ENCODE measurements around the gene SNPH.
"Not testable (repeated sequence)": the region's sequence is repeated elsewhere in the genome, so short reads cannot be mapped to it uniquely, and the experiment has no call there.

SNPH gene

GRCh38 chr20:1240549-1240948, 25.5 kb upstream of the SNPH start:
- Histone ChIP-seq H3K4me1 (ENCODE audit: control insufficient read depth in 2 of 2, insufficient read depth in 2 of 2, low read length in 2 of 2) (no peaks in the 10 kb centered on the region), H3K27me3 (ENCODE audit: control insufficient read depth in 2 of 2, insufficient read depth in 2 of 2, low read length in 2 of 2) (no peaks in the 10 kb centered on the region), H3K36me3 (ENCODE audit: control insufficient read depth in 2 of 2, insufficient read depth in 2 of 2, low read length in 2 of 2) (no peaks in the 10 kb centered on the region), H3K9me3 (ENCODE audit: control insufficient read depth in 2 of 2, low read length in 2 of 2) (no peaks in the 10 kb centered on the region), H3K9ac (ENCODE audit: low read depth in 1 of 2, low read length in 2 of 2) (no peak overlapping the region), H3K4me3 (ENCODE audit: low read length in 2 of 2) (no peak overlapping the region), H3K27ac (ENCODE audit: low read depth in 2 of 2, low read length in 2 of 2) (no peak overlapping the region)

- Histone ChIP-seq H3K4me1 (ENCODE audit: control insufficient read depth in 2 of 2, insufficient read depth in 2 of 2, low read length in 2 of 2) (no peaks in the 10 kb centered on the region), H3K9ac (ENCODE audit: low read depth in 1 of 2, low read length in 2 of 2) (no peak overlapping the region), H3K36me3 (ENCODE audit: control insufficient read depth in 2 of 2, insufficient read depth in 2 of 2, low read length in 2 of 2) (no peaks in the 10 kb centered on the region), H3K4me3 (ENCODE audit: low read length in 2 of 2) (no peak overlapping the region), H3K9me3 (ENCODE audit: control insufficient read depth in 2 of 2, low read length in 2 of 2) (no peaks in the 10 kb centered on the region), H3K27me3 (ENCODE audit: control insufficient read depth in 2 of 2, insufficient read depth in 2 of 2, low read length in 2 of 2) (peaks cover 0 to 2% of the 10 kb centered on the region in 2 donors), H3K27ac (ENCODE audit: low read depth in 2 of 2, low read length in 2 of 2) (no peak overlapping the region)
These were observed 24.6 kb upstream of the SNPH start for GRCh38 chr20:1241456-1241855.

GRCh38 chr20:1242099-1242498, 24.0 kb upstream of the SNPH start:
- no peaks in the 10 kb centered on the region for H3K36me3 ChIP-seq (ENCODE audit: control insufficient read depth in 2 of 2, insufficient read depth in 2 of 2, low read length in 2 of 2)
- H3K4me3 ChIP-seq (ENCODE audit: low read length in 2 of 2): no peak overlapping the region
- no peak overlapping the region for H3K9ac ChIP-seq (ENCODE audit: low read depth in 1 of 2, low read length in 2 of 2)
- H3K9me3 ChIP-seq (ENCODE audit: control insufficient read depth in 2 of 2, low read length in 2 of 2): no peaks in the 10 kb centered on the region
- no peak overlapping the region for H3K27ac ChIP-seq (ENCODE audit: low read depth in 2 of 2, low read length in 2 of 2)
- H3K4me1 ChIP-seq (ENCODE audit: control insufficient read depth in 2 of 2, insufficient read depth in 2 of 2, low read length in 2 of 2): no peaks in the 10 kb centered on the region
- H3K27me3 ChIP-seq (ENCODE audit: control insufficient read depth in 2 of 2, insufficient read depth in 2 of 2, low read length in 2 of 2): peaks cover 0 to 2% of the 10 kb centered on the region in 2 donors

GRCh38 chr20:1242530-1242929, 23.6 kb upstream of the SNPH start:
- Histone ChIP-seq H3K27me3 (ENCODE audit: control insufficient read depth in 2 of 2, insufficient read depth in 2 of 2, low read length in 2 of 2) (peaks cover 0 to 2% of the 10 kb centered on the region in 2 donors), H3K4me3 (ENCODE audit: low read length in 2 of 2) (no peak overlapping the region), H3K4me1 (ENCODE audit: control insufficient read depth in 2 of 2, insufficient read depth in 2 of 2, low read length in 2 of 2) (no peaks in the 10 kb centered on the region), H3K9ac (ENCODE audit: low read depth in 1 of 2, low read length in 2 of 2) (no peak overlapping the region), H3K36me3 (ENCODE audit: control insufficient read depth in 2 of 2, insufficient read depth in 2 of 2, low read length in 2 of 2) (no peaks in the 10 kb centered on the region), H3K9me3 (ENCODE audit: control insufficient read depth in 2 of 2, low read length in 2 of 2) (no peaks in the 10 kb centered on the region), H3K27ac (ENCODE audit: low read depth in 2 of 2, low read length in 2 of 2) (no peak overlapping the region)

- peaks cover 0 to 2% of the 10 kb centered on the region in 2 donors for H3K27me3 ChIP-seq (ENCODE audit: control insufficient read depth in 2 of 2, insufficient read depth in 2 of 2, low read length in 2 of 2)
- H3K4me3 ChIP-seq (ENCODE audit: low read length in 2 of 2): no peak overlapping the region
- H3K27ac ChIP-seq (ENCODE audit: low read depth in 2 of 2, low read length in 2 of 2): no peak overlapping the region
- no peaks in the 10 kb centered on the region for H3K9me3 ChIP-seq (ENCODE audit: control insufficient read depth in 2 of 2, low read length in 2 of 2)
- no peaks in the 10 kb centered on the region for H3K36me3 ChIP-seq (ENCODE audit: control insufficient read depth in 2 of 2, insufficient read depth in 2 of 2, low read length in 2 of 2)
- no peak overlapping the region for H3K9ac ChIP-seq (ENCODE audit: low read depth in 1 of 2, low read length in 2 of 2)
- H3K4me1 ChIP-seq (ENCODE audit: control insufficient read depth in 2 of 2, insufficient read depth in 2 of 2, low read length in 2 of 2): no peaks in the 10 kb centered on the region
These were observed 20.5 kb upstream of the SNPH start for GRCh38 chr20:1245578-1245977.

GRCh38 chr20:1247689-1248088, 18.4 kb upstream of the SNPH start:
- Histone ChIP-seq H3K9ac (ENCODE audit: low read depth in 1 of 2, low read length in 2 of 2) (no peak overlapping the region), H3K36me3 (ENCODE audit: control insufficient read depth in 2 of 2, insufficient read depth in 2 of 2, low read length in 2 of 2) (no peaks in the 10 kb centered on the region), H3K27me3 (ENCODE audit: control insufficient read depth in 2 of 2, insufficient read depth in 2 of 2, low read length in 2 of 2) (peaks cover 0 to 2% of the 10 kb centered on the region in 2 donors), H3K27ac (ENCODE audit: low read depth in 2 of 2, low read length in 2 of 2) (no peak overlapping the region), H3K4me1 (ENCODE audit: control insufficient read depth in 2 of 2, insufficient read depth in 2 of 2, low read length in 2 of 2) (no peaks in the 10 kb centered on the region), H3K9me3 (ENCODE audit: control insufficient read depth in 2 of 2, low read length in 2 of 2) (no peaks in the 10 kb centered on the region), H3K4me3 (ENCODE audit: low read length in 2 of 2) (no peak overlapping the region)

GRCh38 chr20:1250282-1250681, 15.8 kb upstream of the SNPH start:
- not testable (repeated sequence) for H3K27ac ChIP-seq (ENCODE audit: low read depth in 2 of 2, low read length in 2 of 2); H3K27me3 ChIP-seq (ENCODE audit: control insufficient read depth in 2 of 2, insufficient read depth in 2 of 2, low read length in 2 of 2); H3K9me3 ChIP-seq (ENCODE audit: control insufficient read depth in 2 of 2, low read length in 2 of 2)

GRCh38 chr20:1252416-1252815, 13.7 kb upstream of the SNPH start:
- no peaks in the 10 kb centered on the region for H3K4me1 ChIP-seq (ENCODE audit: control insufficient read depth in 2 of 2, insufficient read depth in 2 of 2, low read length in 2 of 2)
- H3K27me3 ChIP-seq (ENCODE audit: control insufficient read depth in 2 of 2, insufficient read depth in 2 of 2, low read length in 2 of 2): no peaks in the 10 kb centered on the region
- H3K9ac ChIP-seq (ENCODE audit: low read depth in 1 of 2, low read length in 2 of 2): no peak overlapping the region
- H3K36me3 ChIP-seq (ENCODE audit: control insufficient read depth in 2 of 2, insufficient read depth in 2 of 2, low read length in 2 of 2): no peaks in the 10 kb centered on the region
- no peaks in the 10 kb centered on the region for H3K9me3 ChIP-seq (ENCODE audit: control insufficient read depth in 2 of 2, low read length in 2 of 2)
- no peak overlapping the region for H3K27ac ChIP-seq (ENCODE audit: low read depth in 2 of 2, low read length in 2 of 2)
- H3K4me3 ChIP-seq (ENCODE audit: low read length in 2 of 2): no peak overlapping the region

More at GRCh38 chr20:1250282-1250681, 15.8 kb upstream of the SNPH start:
- H3K9ac ChIP-seq (ENCODE audit: low read depth in 1 of 2, low read length in 2 of 2); H3K4me1 ChIP-seq (ENCODE audit: control insufficient read depth in 2 of 2, insufficient read depth in 2 of 2, low read length in 2 of 2); H3K4me3 ChIP-seq (ENCODE audit: low read length in 2 of 2); H3K36me3 ChIP-seq (ENCODE audit: control insufficient read depth in 2 of 2, insufficient read depth in 2 of 2, low read length in 2 of 2): not testable (repeated sequence)

- no peaks in the 10 kb centered on the region for H3K36me3 ChIP-seq (ENCODE audit: control insufficient read depth in 2 of 2, insufficient read depth in 2 of 2, low read length in 2 of 2)
- no peak overlapping the region for H3K9ac ChIP-seq (ENCODE audit: low read depth in 1 of 2, low read length in 2 of 2)
- no peaks in the 10 kb centered on the region for H3K9me3 ChIP-seq (ENCODE audit: control insufficient read depth in 2 of 2, low read length in 2 of 2)
- H3K4me3 ChIP-seq (ENCODE audit: low read length in 2 of 2): no peak overlapping the region
- H3K27me3 ChIP-seq (ENCODE audit: control insufficient read depth in 2 of 2, insufficient read depth in 2 of 2, low read length in 2 of 2): no peaks in the 10 kb centered on the region
- H3K27ac ChIP-seq (ENCODE audit: low read depth in 2 of 2, low read length in 2 of 2): no peak overlapping the region
- no peaks in the 10 kb centered on the region for H3K4me1 ChIP-seq (ENCODE audit: control insufficient read depth in 2 of 2, insufficient read depth in 2 of 2, low read length in 2 of 2)
These were observed 11.8 kb upstream of the SNPH start for GRCh38 chr20:1254254-1254653.

GRCh38 chr20:1255675-1256074, 10.4 kb upstream of the SNPH start:
- Histone ChIP-seq H3K27me3 (ENCODE audit: control insufficient read depth in 2 of 2, insufficient read depth in 2 of 2, low read length in 2 of 2) (no peaks in the 10 kb centered on the region), H3K4me1 (ENCODE audit: control insufficient read depth in 2 of 2, insufficient read depth in 2 of 2, low read length in 2 of 2) (no peaks in the 10 kb centered on the region), H3K36me3 (ENCODE audit: control insufficient read depth in 2 of 2, insufficient read depth in 2 of 2, low read length in 2 of 2) (no peaks in the 10 kb centered on the region), H3K9ac (ENCODE audit: low read depth in 1 of 2, low read length in 2 of 2) (no peak overlapping the region), H3K27ac (ENCODE audit: low read depth in 2 of 2, low read length in 2 of 2) (no peak overlapping the region), H3K9me3 (ENCODE audit: control insufficient read depth in 2 of 2, low read length in 2 of 2) (no peaks in the 10 kb centered on the region), H3K4me3 (ENCODE audit: low read length in 2 of 2) (no peak overlapping the region)

GRCh38 chr20:1263853-1264252, 2.2 kb upstream of the SNPH start:
- no peak overlapping the region for H3K27ac ChIP-seq (ENCODE audit: low read depth in 2 of 2, low read length in 2 of 2)
- H3K27me3 ChIP-seq (ENCODE audit: control insufficient read depth in 2 of 2, insufficient read depth in 2 of 2, low read length in 2 of 2): no peaks in the 10 kb centered on the region
- no peak overlapping the region for H3K9ac ChIP-seq (ENCODE audit: low read depth in 1 of 2, low read length in 2 of 2)
- no peaks in the 10 kb centered on the region for H3K36me3 ChIP-seq (ENCODE audit: control insufficient read depth in 2 of 2, insufficient read depth in 2 of 2, low read length in 2 of 2)
- peaks cover 4 to 7% of the 10 kb centered on the region in 2 donors for H3K4me1 ChIP-seq (ENCODE audit: control insufficient read depth in 2 of 2, insufficient read depth in 2 of 2, low read length in 2 of 2)
- H3K4me3 ChIP-seq (ENCODE audit: low read length in 2 of 2): no peak overlapping the region
- H3K9me3 ChIP-seq (ENCODE audit: control insufficient read depth in 2 of 2, low read length in 2 of 2): no peaks in the 10 kb centered on the region
